Common myeloid progenitor, CD34-positive (primary cell): ENCODE data around the gene STPG3.

Experiments used
- CTCF ChIA-PET: fragments of 350-600 bp; sonication (Branson Sonifier 250); formaldehyde crosslinking; loops from one replicate; lab custom pipeline; 2021; ENCODE audit warnings: antibody characterized with exemption; lab: Charles Lee
- POLR2A ChIA-PET: fragments of 350-600 bp; sonication (Branson Sonifier 250); formaldehyde crosslinking; loops from one replicate; lab custom pipeline; 2021; ENCODE audit warnings: antibody characterized with exemption; lab: Charles Lee
- DNase-seq, 3 donors: peaks; one replicate each; pipeline versions ENCODE4 v3.0.0 to v3.0.0-alpha.2; 2013
- H3K27ac ChIP-seq, 2 experiments: 1 replicate in 1 of 2; 2 replicates in 1 of 2; pipeline ENCODE4 v1.7.0; 2013; ENCODE audit warnings: inconsistent platforms in 2 of 2, low read length in 2 of 2, mild to moderate bottlenecking in 2 of 2, low read depth in 1 of 2, moderate library complexity in 1 of 2; ENCODE audit not compliant: severe bottlenecking in 2 of 2, insufficient read depth in 1 of 2, poor library complexity in 1 of 2
- H3K27me3 ChIP-seq, 5 experiments: replicated peaks in 2 of 5; 1 replicate in 3 of 5; 2 replicates in 2 of 5; pipeline versions ENCODE4 v1.6.1 to v1.7.0; 2013; ENCODE audit warnings: low read length in 4 of 5, mild to moderate bottlenecking in 2 of 5, moderate library complexity in 2 of 5, inconsistent platforms in 1 of 5; ENCODE audit not compliant: insufficient read depth in 5 of 5, control insufficient read depth in 4 of 5
- H3K36me3 ChIP-seq, 4 experiments: 1 replicate in 2 of 4; 2 replicates in 2 of 4; pipeline versions ENCODE4 v1.6.1 to v1.7.0; 2013; ENCODE audit warnings: low read length in 3 of 4, control low read depth in 1 of 4, mild to moderate bottlenecking in 1 of 4; ENCODE audit not compliant: control insufficient read depth in 4 of 4, insufficient read depth in 4 of 4
- H3K4me1 ChIP-seq, 4 experiments: 1 replicate in 3 of 4; 2 replicates in 1 of 4; pipeline versions ENCODE4 v1.6.1 to v1.7.1; 2013; ENCODE audit warnings: low read length in 3 of 4, mild to moderate bottlenecking in 3 of 4, control low read depth in 1 of 4, inconsistent platforms in 1 of 4, moderate library complexity in 1 of 4; ENCODE audit not compliant: control insufficient read depth in 4 of 4, insufficient read depth in 4 of 4; ENCODE audit errors: control extremely low read depth in 1 of 4
- H3K4me3 ChIP-seq, 7 experiments: 1 replicate in 4 of 7; 2 replicates in 3 of 7; pipeline versions ENCODE4 v1.5.1 to v1.7.0; 2013; ENCODE audit warnings: mild to moderate bottlenecking in 7 of 7, low read length in 6 of 7, moderate library complexity in 6 of 7, inconsistent platforms in 2 of 7, low read depth in 2 of 7, control low read depth in 1 of 7; ENCODE audit not compliant: insufficient read depth in 4 of 7, control insufficient read depth in 1 of 7; ENCODE audit errors: extremely low read depth in 1 of 7
- H3K9me3 ChIP-seq, 5 experiments: 1 replicate in 4 of 5; 2 replicates in 1 of 5; pipeline versions ENCODE4 v1.6.1 to v1.7.1; 2013; ENCODE audit warnings: low read length in 4 of 5, mild to moderate bottlenecking in 2 of 5, inconsistent platforms in 1 of 5, low read depth in 1 of 5, moderate library complexity in 1 of 5; ENCODE audit not compliant: control insufficient read depth in 4 of 5, insufficient read depth in 2 of 5; ENCODE audit errors: control extremely low read depth in 1 of 5
- WGBS: methylation state at CpG from one replicate; pipeline ENCODE4 v1.1.5; 2013; ENCODE audit not compliant: insufficient coverage; 5-methylcytosine and 5-hydroxymethylcytosine counted together

STPG3 gene

GRCh38 chr9:137272241-137273094 is 21.4 kb downstream of the STPG3 start:
- Histone ChIP-seq H3K4me3 (no peak overlapping the region), H3K4me1 (peaks cover 0 to 72% (median 66%) of the 10 kb centered on the region in 4 experiments), H3K36me3 (peaks cover 3 to 39% (median 25%) of the 10 kb centered on the region in 4 experiments), H3K27me3 (no peaks in the 10 kb centered on the region), H3K27ac (no peak overlapping the region), H3K9me3 (no peaks in the 10 kb centered on the region)
- ChIA-PET CTCF (interaction anchor here (1.0 to 2.6 kb wide), 5 partner anchors 10 to 36 kb away, joined by 3 to 13 read pairs (median 3); no protein-coding TSS in a partner anchor), POLR2A (no interaction called here)
- WGBS, result 96% methylated on average over 36 of the region's 39 CpGs
- DNase-seq, result no peak

DNA sequence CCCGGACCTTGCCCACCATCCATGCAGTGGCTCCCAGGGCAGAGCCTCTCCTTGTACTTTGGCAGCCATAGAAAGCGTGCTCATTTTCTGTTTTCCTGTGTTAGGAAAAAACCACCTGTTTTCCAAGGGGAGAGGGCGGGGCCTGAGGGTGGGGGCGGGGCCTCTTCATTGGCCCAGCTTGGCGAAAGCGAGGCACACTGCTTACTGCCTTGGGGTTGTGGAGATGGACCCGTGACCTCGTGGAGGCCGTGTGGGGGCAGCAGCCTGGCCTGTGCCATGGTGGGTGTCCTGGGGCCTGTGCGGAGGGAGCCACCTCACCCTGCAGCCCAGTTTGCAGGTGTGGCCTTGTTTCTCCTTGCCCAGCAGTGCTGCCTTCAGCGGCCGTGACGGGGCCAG is 22.0 kb downstream of the STPG3 start:
- POLR2A ChIA-PET, result no interaction called here
- Histone ChIP-seq H3K9me3 (no peaks in the 10 kb centered on the region), H3K36me3 (peaks cover 3 to 37% (median 25%) of the 10 kb centered on the region in 4 experiments), H3K27me3 (no peaks in the 10 kb centered on the region), H3K4me3 (no peak overlapping the region), H3K4me1 (peaks cover 0 to 70% (median 65%) of the 10 kb centered on the region in 4 experiments), H3K27ac (no peak overlapping the region)
- no peak for DNase-seq
- CTCF ChIA-PET, result interaction anchor here (0.5 to 2.6 kb wide), 5 partner anchors 9 to 177 kb away, joined by 3 to 13 read pairs (median 3); no protein-coding TSS in a partner anchor
- 92% methylated on average over 12 of the region's 13 CpGs for WGBS

GRCh38 chr9:137273611-137274320 is 22.7 kb downstream of the STPG3 start:
- no peak overlapping the region for H3K4me3 ChIP-seq
- no peaks in the 10 kb centered on the region for H3K27me3 ChIP-seq
- 88% methylated on average over 14 of the region's 15 CpGs for WGBS
- DNase-seq, result no peak
- no peaks in the 10 kb centered on the region for H3K9me3 ChIP-seq
- peaks cover 3 to 34% (median 23%) of the 10 kb centered on the region in 4 experiments for H3K36me3 ChIP-seq
- no peak overlapping the region for H3K27ac ChIP-seq
- peaks cover 0 to 69% (median 63%) of the 10 kb centered on the region in 4 experiments for H3K4me1 ChIP-seq
- ChIA-PET CTCF (interaction anchor here (0.5 to 2.6 kb wide), 5 partner anchors 12 to 176 kb away, joined by 3 to 13 read pairs (median 3); no protein-coding TSS in a partner anchor), POLR2A (no interaction called here)

DNA sequence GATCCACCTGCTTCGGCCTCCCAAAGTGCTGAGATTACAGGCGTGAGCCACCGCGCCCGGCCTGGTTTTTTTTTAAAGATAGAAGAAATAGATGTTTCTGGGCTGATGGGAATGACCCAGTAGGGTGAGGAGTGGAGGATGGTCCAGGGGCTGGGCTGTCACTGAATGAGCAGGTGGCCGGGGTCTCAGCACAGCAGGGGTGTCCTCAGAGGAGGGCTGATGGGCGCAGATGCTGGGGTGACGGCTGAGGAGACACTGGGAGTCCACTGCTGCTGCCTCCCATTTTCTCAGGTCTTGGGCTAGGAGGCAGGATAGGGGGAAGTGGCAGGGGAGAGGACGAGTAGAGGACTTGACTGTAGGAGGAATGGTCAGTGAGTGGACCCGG is 24.1 kb downstream of the STPG3 start:
- Histone ChIP-seq H3K27me3 (no peaks in the 10 kb centered on the region), H3K4me1 (peaks cover 0 to 71% (median 69%) of the 10 kb centered on the region in 4 experiments), H3K9me3 (no peaks in the 10 kb centered on the region), H3K27ac (no peak overlapping the region), H3K36me3 (peaks cover 4 to 36% (median 23%) of the 10 kb centered on the region in 4 experiments), H3K4me3 (no peak overlapping the region)
- CTCF ChIA-PET, result interaction anchor here (1.3 to 2.6 kb wide), 2 partner anchors 11 to 22 kb away, joined by 6 to 13 read pairs; no protein-coding TSS in a partner anchor
- 95% methylated on average over 6 of the region's 10 CpGs for WGBS
- no peak for DNase-seq
- POLR2A ChIA-PET, result no interaction called here

DNA sequence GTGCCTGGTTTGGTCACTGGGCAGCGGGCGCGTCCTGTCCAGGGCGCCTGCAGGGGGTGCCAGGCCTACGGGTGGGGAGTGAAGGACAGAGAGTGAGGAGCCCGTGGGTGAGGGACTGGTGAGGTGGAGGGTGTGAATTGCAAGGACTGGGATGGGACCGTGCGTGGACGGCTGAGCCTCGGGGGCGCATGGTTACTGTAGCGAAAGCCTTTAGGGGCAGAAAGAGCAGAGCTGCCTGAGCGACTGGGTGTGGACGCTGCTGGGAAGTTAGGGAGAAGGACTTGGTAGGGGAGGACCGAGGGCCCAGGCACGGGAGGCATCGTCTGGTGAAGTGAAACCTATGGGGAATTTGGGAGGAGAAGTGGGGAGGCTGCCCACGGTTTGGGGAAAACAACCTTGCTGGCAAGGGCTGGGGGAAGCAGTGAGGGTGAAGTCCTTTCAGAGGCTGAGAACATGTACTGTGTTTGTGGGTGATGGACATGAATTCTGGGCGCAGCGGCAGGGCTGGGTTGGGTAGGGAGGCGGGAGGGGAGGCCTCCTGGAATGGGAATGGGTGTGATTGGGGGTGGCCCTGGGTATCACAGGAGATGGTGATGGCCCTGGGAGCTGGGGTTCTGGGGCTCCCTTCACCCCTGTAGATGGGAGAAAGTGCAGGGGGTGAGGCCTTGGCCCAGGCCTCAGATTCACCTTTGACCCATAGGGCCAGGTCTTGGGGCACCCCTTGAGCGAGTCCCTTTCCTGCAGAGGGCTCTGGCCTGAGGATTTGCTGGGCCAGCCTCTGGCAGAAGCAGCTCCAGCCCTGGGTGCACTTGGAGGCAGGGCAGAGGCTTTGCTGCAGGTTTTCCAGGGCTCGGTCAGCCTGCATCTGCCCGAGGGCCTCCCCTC is 24.7 kb downstream of the STPG3 start:
- Histone ChIP-seq H3K27ac (peak overlapping the region in 1 of 2 experiments; percentile 83), H3K36me3 (peaks cover 4 to 39% (median 23%) of the 10 kb centered on the region in 4 experiments), H3K27me3 (no peaks in the 10 kb centered on the region), H3K4me1 (peaks cover 0 to 74% (median 73%) of the 10 kb centered on the region in 4 experiments), H3K4me3 (peak overlapping the region in 3 of 7 experiments; percentile 77 to 86 (median 82)), H3K9me3 (no peaks in the 10 kb centered on the region)
- DNase-seq, result no peak
- WGBS, result 91% methylated on average over 21 of the region's 24 CpGs
- ChIA-PET CTCF (interaction anchor here (2.5 to 2.8 kb wide), 2 partner anchors 11 to 14 kb away, joined by 10 to 12 read pairs; no protein-coding TSS in a partner anchor), POLR2A (no interaction called here)
